ENCODE measurements around the gene HECTD1. TPM values are rescaled to one million over a fixed set of nuclear protein-coding genes. Genes with fewer than 3 reads are reported as not detected.

The HECTD1 gene
- total RNA-seq, 4 donors from 2014 or later, result 252 to 382 (median 289) TPM

GRCh38 chr14:31253746-31254471 is 46.3 kb upstream of the HECTD1 start:
- H3K9me3 ChIP-seq, result no peaks in the 10 kb centered on the region
- H3K4me3 ChIP-seq (replicated peaks in 1 of 3), result no peak overlapping the region
- WGBS, 2 donors, result 94 to 97% methylated on average over 9 of the region's 9 CpGs

GRCh38 chr14:31252865-31253264 is 45.3 kb upstream of the HECTD1 start:
- H3K27me3 ChIP-seq, result no peaks in the 10 kb centered on the region
- TF ChIP-seq POLR2A (IDR thresholded peaks at IDR 0.05) (no peak), CTCF (IDR thresholded peaks at IDR 0.05) (no peak)
- 67 to 71% methylated on average over 1 of the region's 1 CpG for WGBS, 2 donors
- no peak overlapping the region for H3K4me3 ChIP-seq (replicated peaks in 1 of 3)
- H3K27ac ChIP-seq, result no peak overlapping the region
- no peak for DNase-seq
- H3K4me1 ChIP-seq, result peaks cover 2 to 5% of the 10 kb centered on the region in 2 donors
- intact Hi-C loops (cut with DNase I), result no loop called here
- no peaks in the 10 kb centered on the region for H3K36me3 ChIP-seq
- H3K9me3 ChIP-seq, result no peaks in the 10 kb centered on the region

More at GRCh38 chr14:31253746-31254471, 46.3 kb upstream of the HECTD1 start:
- intact Hi-C loops (cut with DNase I), result no loop called here
- no peak for DNase-seq
- Histone ChIP-seq H3K27me3 (no peaks in the 10 kb centered on the region), H3K36me3 (no peaks in the 10 kb centered on the region), H3K4me1 (peaks cover 11% of the 10 kb centered on the region in 2 donors), H3K27ac (no peak overlapping the region)
- TF ChIP-seq POLR2A (IDR thresholded peaks at IDR 0.05) (no peak), CTCF (IDR thresholded peaks at IDR 0.05) (no peak)

- no peaks in the 10 kb centered on the region for H3K9me3 ChIP-seq
- 68 to 74% methylated on average over 8 to 9 of the region's 10 CpGs for WGBS, 2 donors
- intact Hi-C loops (cut with DNase I), result no loop called here
- no peaks in the 10 kb centered on the region for H3K4me1 ChIP-seq
- DNase-seq, result no peak
- no peaks in the 10 kb centered on the region for H3K36me3 ChIP-seq
- TF ChIP-seq POLR2A (IDR thresholded peaks at IDR 0.05) (no peak), CTCF (IDR thresholded peaks at IDR 0.05) (no peak)
- no peaks in the 10 kb centered on the region for H3K27me3 ChIP-seq
- no peak overlapping the region for H3K4me3 ChIP-seq (replicated peaks in 1 of 3)
- H3K27ac ChIP-seq, result no peak overlapping the region
These were observed 43.7 kb upstream of the HECTD1 start for GRCh38 chr14:31251028-31251958.

- no peak for DNase-seq
- Histone ChIP-seq H3K4me3 (replicated peaks in 1 of 3) (no peak overlapping the region), H3K27ac (peak overlapping the region; percentile 27 to 65 (median 49)), H3K36me3 (no peaks in the 10 kb centered on the region), H3K4me1 (peaks cover 7 to 32% of the 10 kb centered on the region in 2 donors), H3K27me3 (no peaks in the 10 kb centered on the region), H3K9me3 (no peaks in the 10 kb centered on the region)
- TF ChIP-seq CTCF (IDR thresholded peaks at IDR 0.05), result no peak
- TF ChIP-seq POLR2A (IDR thresholded peaks at IDR 0.05), result no peak
- WGBS, 2 donors, result 74 to 79% methylated on average over 3 of the region's 3 CpGs
- intact Hi-C loops (cut with DNase I), result no loop called here
These were observed 37.0 kb upstream of the HECTD1 start for GRCh38 chr14:31244626-31245025.

Measured in thyroid gland (tissue), 4 donors.